GM21717 (cell line): Measurements from ENCODE around the gene TFEB.

Source experiments
- ATAC-seq: cut with Tn5 transposase; IDR thresholded peaks from one replicate; pipeline ENCODE4 v1.9.1; 2021; ENCODE audit warnings: mild to moderate bottlenecking, moderate library complexity; ENCODE audit not compliant: unreplicated experiment

TFEB gene

DNA sequence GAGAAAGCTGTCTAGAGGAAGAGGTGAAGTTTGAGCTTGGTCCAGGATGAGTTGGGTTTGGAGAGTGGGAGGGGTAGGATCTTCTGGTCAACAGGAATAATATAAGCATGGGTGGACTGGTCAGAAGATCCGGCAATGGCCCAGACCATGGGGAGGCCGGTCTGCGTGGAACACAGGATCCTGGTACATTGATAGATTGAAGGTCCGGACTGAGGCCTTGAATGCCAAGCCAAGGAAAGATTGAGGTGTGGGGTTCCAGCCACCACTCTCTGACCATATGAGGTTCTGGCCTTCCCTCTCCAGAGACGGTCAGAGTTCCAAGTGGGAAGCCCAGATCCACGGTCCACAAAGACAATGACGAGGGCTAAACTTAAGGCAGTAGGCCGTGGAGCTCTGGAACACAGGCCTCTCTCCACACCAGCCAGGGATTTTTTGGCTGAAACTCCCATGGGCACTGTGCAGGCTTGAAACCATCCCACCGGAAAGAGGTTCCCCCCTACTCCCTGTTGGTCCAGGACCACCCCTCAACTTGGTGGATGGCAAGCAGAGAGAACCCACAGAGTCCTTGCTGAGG, 94.0 kb downstream of the TFEB start:
- ATAC-seq, result no peak

DNA sequence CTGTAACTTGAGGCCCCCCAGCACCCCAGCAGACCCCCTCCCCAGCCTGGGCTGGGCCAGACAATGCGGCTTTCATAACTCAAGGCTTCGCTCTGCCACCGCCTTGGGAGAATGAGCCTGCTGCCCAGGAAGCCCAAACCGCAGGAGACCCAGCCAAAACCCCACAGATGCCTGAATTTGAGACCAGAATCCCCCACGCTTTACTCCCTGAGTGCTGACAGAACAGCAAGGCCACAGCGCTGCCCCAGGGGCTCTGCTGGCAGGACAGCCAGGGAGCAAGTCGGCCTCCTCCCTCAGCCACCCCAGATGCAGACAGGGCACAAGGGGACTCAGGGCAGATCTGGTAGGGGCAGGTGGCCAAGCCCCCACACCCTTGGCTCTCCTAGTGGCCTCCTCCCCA, 95.0 kb downstream of the TFEB start:
- ATAC-seq, result no peak

DNA sequence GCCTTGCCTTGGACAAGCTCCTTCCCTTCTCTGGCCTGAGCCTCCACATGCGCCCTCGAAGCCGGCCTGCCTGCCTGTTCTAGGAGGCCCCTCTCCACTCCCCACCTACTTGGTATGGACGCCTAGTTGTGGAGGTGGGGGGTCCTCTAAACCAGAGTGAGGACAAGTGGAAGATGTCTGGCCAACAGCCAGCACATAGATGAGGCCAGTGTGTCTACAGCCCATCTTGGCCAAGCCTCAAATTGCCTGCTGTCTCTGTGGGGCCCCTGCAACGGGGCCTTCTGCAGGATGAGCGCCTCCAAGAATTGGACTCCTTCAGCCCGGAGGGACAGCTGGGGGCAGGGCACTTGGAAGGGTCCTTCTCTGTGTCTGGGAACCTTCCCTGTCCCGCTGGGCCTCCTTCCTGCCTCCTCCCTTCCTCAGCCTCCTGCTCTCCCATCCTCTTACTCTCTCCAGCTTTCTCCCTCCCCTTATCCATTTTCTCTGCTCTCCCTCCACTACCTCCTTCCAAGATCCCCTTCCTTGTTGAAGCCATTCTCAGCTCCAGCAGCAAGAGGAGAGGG, 95.5 kb downstream of the TFEB start:
- ATAC-seq, result no peak

DNA sequence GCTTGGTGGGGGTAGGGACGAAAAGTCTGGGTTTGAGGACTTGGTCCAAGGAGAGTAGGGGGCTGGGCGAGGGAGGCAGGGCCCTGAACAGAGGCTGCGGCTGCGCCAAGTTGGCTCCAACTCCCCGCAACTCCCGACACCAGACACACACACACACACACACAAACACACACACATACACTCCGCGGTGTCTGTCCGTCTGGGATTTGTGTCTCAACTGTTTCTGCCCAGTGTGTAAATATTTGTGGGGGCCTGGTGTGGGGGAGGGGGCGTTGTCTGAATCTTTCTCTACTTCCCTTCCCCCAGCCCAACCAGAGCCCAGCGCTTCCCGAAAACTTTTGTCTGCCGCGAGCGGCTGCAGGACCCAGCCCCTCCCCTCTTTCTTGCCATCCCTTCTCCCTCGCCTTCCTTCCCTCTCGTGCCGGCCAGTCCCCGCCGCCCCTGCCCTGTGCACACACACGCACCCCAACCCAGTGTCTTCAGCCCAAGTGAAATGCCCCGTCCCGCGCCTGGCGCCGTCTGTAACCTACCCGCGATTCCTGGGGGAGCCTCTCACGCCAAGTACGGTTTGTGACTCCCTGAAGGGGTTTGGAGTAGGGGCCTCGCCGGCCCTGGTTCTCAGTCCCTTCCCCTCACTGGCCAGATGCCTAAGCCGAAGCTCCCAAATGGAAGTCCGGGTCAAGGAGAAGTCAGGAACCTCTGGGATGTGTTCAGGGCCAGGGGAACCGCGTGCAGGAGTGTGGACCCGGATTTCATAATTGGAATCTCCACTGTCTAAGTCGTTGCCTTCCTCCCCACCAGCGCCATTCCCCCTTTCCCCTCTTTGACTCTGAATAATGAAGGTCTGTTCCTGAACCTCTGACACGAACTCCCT, 96.2 kb downstream of the TFEB start:
- no peak for ATAC-seq

DNA sequence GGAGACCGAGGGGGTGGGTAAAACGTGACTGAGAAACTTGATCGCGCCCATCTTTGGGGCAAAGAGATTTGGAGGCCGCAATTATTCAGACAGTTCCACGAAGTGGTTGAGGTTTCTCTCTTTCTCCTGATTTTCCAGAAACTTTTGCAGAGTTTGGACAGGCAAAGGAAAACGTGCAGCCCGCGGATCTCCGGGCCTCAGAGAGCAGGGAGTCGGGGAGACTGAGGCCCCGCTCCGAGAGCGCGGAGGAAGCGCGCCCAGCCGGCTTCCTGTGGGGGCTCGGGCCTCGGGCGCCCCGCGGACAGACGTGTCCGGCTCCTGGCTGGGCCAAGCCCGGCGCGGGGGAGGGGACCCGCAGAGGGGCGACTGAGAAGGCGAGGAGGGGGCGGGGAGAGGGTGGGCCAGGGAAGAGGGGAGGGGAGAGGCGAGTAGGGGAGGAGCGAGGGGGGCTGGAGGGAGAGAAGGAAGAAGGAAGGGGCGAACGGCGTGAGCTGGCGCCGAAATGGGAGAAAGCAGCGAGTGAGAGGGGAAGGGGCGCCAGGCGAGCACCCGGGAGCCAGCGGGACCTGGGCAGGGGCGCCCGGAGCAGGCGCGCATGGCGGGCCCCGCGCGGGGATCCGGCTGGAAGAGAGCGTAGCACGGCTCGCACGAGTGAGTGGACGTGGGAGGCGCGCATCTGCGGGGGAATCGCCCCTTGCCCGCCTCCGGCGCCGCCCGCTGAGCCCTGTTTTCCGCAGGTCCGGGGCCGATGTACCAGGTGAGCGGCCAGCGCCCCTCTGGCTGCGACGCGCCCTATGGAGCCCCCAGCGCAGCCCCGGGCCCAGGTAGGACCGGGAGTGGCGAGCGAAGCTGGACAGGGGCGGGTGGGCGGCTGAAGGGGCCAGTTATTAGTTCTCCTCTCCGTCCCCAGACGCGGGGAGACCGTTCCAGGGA, 97.1 kb downstream of the TFEB start, which contains the start of gene MDFI:
MDFI (plus strand) TSS at position 467 of the 933 bp plus-strand sequence; CDS start at position 749, 282 bp downstream.
- no peak for ATAC-seq

DNA sequence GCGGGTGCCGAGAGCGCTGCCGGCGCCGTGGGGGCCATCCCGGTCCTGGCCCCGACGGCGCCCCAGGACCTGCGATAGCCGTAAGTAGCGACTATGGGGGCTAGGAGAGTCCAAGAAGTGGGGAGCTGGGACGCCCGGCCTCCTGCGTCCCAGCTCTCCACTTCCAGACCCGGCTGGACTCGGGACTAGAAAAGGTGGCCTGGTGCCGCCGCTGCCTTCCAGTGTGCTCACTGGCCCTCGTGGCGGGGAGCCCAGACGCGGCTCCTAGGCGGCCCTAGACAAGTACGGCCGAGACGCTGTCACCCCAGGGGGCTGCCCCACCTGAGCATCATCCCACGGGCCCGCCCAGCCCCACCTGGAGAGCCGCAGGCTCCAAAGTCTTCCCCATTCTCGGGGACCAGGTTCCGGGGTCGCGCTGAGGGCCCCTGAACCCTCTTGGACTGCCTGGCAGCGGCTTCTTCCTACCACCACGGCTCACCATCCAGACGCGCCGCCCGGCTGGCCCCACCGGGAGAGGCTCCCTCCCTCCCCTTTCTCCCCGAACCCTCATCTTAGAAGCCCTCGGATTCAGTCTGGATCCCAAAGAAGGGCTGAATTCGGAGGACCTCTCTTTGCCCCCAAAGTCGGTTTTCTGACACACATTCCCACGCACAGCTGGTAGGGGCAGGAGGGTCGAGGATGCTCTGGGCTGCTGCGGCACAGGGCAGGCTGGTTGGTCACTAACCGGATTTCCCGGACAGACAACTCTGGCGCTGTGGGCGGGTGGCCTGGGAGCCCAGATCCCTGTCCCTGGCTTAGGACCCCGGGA, 98.0 kb downstream of the TFEB start:
- no peak for ATAC-seq

DNA sequence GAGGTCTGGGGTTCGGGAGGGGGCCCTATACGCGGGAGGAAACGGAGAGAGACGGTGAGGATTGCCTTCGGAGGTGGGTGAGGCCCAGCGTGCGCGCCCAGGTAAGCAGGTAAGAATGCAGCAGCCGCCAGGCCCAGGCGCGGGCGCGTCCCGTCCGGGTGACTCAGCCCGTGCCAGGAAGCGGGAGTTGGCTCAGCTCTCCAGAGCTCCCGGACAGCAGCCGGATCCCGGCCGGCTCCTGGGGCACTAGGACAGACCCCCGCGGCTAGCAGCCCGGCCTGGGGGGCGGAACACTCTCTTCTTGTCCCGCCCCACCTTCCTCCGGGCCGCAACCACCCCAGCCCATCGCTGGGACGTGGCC, 98.6 kb downstream of the TFEB start:
- ATAC-seq, result no peak

DNA sequence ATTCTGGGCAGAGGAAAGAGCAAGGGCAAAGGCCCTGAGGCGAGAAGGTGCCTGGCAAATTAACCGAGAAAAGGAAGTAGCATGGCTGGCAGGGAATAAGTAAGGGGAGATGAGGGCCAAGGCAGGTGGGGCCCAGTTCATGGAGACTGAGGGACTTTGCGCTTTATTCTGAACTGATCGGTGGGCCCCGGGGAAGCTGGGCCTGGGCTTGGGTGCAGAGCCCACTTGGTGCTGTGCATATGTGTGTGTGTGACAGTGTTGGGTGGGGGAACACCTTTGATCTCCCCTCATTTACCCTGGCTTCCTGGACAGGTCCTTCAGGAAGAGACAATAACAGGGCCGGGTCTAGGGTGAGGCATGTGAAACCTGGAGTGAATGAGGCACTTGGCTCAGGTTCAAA, 100.0 kb downstream of the TFEB start:
- no peak for ATAC-seq

DNA sequence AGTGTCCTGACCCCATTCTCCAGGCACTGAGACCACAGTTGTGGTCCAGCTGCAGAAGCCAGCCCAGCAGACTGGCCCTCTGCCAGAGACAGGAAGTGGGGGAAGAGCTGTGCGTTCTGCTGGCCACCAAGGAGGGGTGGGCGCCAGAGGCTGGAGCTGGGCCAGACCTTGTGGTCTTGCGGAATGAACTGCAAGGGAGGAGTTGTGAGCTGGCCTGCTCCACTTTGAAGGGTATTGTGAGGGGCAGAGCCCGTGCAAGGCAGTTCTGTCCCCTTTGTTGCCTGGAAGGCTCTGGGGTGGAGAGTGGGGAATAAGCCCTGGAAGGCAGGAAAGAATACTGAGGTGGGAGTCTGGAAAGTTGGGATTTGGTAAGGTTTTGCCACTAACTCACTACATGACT, 100.8 kb downstream of the TFEB start:
- ATAC-seq, result no peak
